DMS153 (cell line): ENCODE measurements around the gene MARK2.

Experiments used
- DNase-seq: peaks from one replicate; lab custom pipeline; 2025; lab: John Stamatoyannopoulos, UW

The MARK2 gene

DNA sequence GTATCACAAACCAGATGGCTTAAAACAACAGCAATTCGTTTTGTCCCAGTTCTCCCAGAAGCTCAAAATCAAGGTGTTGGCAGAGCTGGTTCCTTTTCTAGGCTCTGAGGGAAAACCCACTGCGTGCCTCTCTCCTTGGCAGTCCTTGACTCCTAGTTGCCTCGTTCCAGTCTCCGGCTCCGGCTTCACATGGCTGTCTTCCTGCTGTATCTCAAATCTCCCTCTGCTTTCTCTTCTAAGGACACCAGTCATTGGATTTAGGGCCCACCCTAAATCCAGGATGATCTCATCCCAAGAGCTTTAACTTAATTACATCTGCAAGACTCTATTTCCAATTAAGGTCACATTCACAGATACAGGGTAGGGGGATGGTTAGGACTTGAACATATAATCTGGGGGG, 90.7 kb downstream of the MARK2 start:
- no peak for DNase-seq

DNA sequence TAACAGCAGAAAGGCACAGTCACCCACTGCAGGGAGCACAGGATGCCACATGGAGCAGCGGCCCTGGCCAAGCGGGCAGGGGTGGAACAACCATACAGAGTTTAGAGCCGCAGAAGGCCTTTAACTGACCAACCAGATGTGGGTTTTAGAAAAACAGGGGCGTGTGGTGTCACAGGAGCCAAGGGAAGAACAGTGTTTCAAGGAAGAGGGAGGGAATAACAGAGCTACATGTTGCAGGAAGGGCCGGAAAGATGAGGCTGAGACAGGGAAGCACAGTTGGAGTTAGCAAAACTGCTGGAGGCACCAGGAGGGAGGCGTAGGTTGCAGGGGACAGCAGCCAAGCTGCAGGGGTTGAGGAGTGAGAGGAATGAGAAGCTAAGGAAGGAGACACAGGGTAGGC, 92.1 kb downstream of the MARK2 start:
- no peak for DNase-seq

GRCh38 chr11:63931876-63932275, 93.0 kb downstream of the MARK2 start:
- DNase-seq, result no peak

DNA sequence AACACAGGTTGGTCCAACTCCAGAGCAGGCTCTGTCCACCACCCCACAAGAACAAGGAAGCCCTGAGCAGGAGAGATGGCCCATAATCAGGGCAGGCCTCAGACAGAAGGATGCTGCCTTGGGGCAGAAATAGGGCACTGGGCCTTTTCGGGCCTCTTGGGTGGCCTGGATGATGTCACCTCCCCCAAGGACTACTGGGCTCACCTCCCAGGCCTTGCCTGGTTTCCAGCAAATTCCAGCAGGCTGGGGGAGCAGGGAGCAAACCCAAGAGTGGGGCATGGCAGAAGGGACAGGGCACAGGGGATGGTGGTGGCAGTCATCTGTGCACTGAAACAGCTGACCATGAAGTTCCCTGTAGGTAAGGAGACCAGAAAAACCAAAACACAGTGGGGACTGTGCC, 94.5 kb downstream of the MARK2 start:
- DNase-seq, result no peak

- DNase-seq, result no peak
Measured at GRCh38 chr11:63937713-63938478, 99.0 kb downstream of the MARK2 start.

DNA sequence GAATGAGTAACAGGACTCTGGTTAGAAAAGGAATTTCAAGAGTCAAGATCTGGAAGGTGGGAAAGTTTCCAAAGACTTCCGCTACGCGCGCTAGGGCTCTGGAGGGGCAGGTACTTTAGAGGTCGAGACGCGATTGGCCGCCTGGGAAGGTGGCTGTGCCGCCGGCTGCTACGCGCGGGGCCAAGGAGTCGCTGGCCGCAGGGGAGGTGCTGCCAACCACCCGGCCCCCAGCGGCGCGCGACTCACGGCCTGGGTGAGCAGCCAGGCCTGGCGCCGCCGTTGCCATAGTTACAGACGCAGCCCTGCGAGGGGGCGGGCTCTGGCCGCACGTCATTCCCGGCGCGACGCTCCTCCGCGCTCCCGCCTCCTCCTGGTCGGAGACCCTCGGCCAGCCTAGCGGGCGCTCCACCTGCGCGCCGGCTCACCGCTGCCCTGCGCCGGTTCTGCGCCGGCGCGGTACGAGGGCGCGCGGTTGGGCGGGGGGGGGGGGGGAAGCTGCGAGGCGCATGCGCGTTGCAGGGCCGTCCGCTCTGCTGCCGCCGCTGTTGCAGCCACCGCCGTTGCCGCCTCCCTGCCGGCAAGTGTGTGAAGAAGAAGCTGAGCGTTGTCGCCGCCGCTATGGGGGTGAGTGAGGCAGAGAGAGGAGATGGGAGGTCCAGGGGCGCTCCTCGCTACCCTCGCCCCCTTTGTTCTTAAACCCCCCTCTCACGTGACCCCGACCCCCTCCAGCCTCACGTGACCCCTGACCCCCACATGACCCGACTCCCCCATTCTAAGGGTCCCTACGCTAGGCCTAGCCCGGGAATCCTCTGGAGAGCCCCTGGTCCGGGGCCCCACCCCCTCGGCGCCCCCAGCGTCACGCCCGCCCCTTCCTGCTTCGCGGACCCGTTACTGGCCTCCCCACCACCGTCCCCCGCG, 99.8 kb downstream of the MARK2 start, which contains the start of gene NAA40:
Gene NAA40 (plus strand): TSS at position 524 of the 918 bp plus-strand sequence. CDS start 95 bp downstream, at position 619.
- peak; percentile 97 for DNase-seq

DNA sequence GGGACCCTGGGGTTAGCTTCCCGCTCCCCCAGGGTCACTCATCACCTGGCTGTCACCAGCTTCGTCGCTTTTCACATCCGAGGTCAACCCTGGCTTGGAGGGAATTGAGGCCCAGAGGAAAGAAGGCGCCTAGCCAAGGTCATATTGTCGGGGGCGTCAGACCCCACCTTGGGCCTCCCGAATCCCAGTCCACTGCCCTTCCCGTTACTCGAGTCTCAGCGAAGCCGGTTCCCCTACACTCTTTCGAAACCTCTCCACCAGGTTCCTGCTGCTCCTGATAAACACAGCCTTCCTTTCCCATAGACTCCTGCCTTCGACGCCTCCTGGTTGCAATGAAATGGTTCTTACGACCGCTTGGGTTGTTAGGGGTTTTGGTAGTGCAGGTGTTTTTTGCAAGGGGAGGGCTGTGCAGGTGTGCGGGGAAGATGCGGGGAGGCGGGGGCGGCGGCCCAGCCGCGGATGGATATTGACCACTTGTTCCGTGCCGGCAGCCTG, 100.5 kb downstream of the MARK2 start:
- DNase-seq, result no peak

GRCh38 chr11:63940786-63941185, 101.9 kb downstream of the MARK2 start:
- DNase-seq, result no peak

GRCh38 chr11:63941901-63942300, 103.0 kb downstream of the MARK2 start:
- no peak for DNase-seq

DNA sequence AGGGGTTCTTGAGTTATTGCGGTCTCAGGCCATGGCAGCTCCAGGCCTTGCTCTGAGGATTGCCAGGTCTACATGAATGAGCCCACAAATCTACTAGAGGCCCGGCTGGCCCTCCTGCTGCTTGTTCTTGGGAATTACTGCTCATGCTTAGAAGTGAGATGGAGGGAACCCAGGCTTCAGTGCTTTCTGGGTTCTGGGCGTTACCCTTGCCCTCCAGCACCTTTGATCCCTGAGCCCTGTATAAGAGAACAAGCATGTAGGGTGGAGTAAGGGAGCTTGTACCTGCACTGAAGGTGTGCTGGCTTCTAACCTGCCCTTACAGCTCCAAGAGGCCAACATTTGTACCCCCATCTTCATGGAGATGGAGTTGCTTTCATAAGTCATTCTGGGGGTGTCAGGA, 103.9 kb downstream of the MARK2 start:
- DNase-seq, result no peak

DNA sequence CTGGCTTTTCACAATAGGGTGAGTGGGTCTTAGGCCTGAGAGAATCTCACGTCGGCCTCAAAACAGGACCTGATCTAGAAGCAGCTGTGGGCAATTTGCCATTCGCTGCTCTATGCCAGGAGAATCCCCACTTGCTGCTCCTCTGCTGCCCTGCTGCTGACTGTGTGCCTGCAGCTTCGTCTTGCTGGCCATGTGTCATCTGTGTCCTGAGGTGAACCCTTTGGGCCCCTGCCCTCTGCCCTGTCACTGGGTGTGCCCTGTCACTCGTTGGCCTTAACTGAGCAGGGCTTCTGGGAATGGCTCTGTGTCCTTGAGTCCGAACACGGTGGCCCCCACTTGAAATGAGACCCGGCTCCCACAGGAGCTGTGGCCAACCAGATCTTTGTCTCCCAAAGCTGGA, 106.1 kb downstream of the MARK2 start:
- DNase-seq, result no peak

- peak; percentile 65 for DNase-seq
Measured at GRCh38 chr11:63945477-63946163, 106.7 kb downstream of the MARK2 start.

DNA sequence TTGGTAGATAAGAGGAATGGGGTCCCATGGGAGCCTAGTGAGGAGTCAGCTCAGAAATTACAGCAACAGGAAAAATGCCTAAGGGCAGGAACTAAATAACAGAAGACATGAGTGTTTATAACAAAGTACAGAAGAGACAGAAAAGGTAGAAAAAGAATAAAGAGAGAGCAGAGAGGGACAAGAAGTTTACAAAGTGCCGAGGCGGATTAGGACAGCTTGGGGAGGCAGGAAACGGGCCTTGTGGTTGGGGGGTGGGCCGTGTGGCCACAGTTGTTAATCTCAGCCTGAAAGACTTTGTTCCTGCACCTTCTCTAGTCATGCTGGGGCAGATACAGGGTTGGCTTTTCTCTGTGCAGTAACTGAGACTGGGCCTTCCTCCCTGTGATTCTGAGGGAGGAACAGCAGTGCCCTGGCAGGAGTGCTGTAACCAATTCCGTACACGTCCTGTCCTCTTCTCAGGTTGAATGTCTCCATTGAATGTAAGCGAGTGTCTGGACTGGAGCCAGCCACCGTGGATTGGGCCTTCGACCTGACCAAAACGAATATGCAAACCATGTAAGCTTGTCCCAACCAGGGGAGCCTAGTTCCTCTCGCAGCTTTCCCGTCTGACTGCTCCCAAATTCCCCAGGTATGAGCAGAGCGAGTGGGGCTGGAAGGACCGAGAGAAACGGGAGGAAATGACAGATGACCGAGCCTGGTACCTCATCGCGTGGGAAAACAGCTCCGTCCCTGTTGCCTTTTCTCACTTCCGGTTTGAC, 113.0 kb downstream of the MARK2 start:
- no peak for DNase-seq

DNA sequence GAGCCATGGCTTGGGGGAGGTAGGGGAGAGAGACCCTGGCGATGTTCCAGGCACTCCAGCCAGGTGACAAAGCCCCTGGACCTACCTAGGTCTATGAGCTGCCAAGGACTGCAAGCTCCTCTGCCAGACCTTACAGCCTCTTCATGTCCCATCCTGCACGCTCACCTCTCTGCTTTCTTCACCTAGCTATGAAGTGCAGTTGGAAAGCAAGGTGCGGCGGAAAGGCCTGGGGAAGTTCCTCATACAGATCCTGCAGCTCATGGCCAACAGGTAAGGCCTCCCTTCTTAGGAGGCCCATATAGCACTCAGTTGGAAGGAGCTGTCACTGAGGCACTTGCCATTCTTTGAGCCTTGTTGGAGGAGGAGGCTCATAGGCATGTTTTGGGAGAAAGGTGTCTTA, 113.7 kb downstream of the MARK2 start:
- no peak for DNase-seq

GRCh38 chr11:63958008-63958407, 119.1 kb downstream of the MARK2 start:
- no peak for DNase-seq
